Gastroesophageal sphincter (tissue), 4 donors: ENCODE data around the gene RELCH. TPM values are rescaled to one million over a fixed set of nuclear protein-coding genes. Genes with fewer than 3 reads are reported as not detected.

Experiments
- ATAC-seq: fragments of 150-250 bp; one replicate; pipeline ENCODE4 v1.9.1; 2016; ENCODE audit warnings: mild to moderate bottlenecking, moderate library complexity
- H3K27ac ChIP-seq, 4 donors: fragments of 200-600 bp; sonication (generic) in 3 of 4; 1 replicate in 3 of 4; 2 replicates in 1 of 4; pipeline ENCODE4 v1.5.1; 2016 to 2019
- H3K27me3 ChIP-seq: fragments of 200-600 bp; sonication (generic); one replicate; pipeline ENCODE4 v1.5.1; 2019
- H3K36me3 ChIP-seq, 2 donors: fragments of 200-600 bp; sonication (generic); one replicate each; pipeline ENCODE4 v1.5.1; 2019; ENCODE audit warnings: control low read depth in 1 of 2
- H3K4me1 ChIP-seq, 3 donors: fragments of 200-600 bp; sonication (generic); 1 replicate in 2 of 3; 2 replicates in 1 of 3; pipeline ENCODE4 v1.5.1; 2016 to 2019; ENCODE audit warnings: control low read depth in 2 of 3
- H3K4me3 ChIP-seq, 2 donors: fragments of 200-600 bp; sonication (generic); one replicate each; pipeline ENCODE4 v1.5.1; 2019; ENCODE audit warnings: mild to moderate bottlenecking in 1 of 2, moderate library complexity in 1 of 2
- H3K9me3 ChIP-seq, 3 donors: fragments of 200-600 bp; sonication (generic); one replicate each; pipeline ENCODE4 v1.5.1; 2017 to 2019; ENCODE audit warnings: control low read depth in 2 of 3
- EP300 ChIP-seq: sonication (generic); formaldehyde crosslinking; IDR thresholded peaks from one replicate; pipeline ENCODE4 v1.6.1; 2017; ENCODE audit warnings: antibody characterized with exemption, mild to moderate bottlenecking
- POLR2A ChIP-seq, 2 donors: fragments of 450-650 bp; IDR thresholded peaks; one replicate each; pipeline ENCODE4 v1.6.1; 2017; ENCODE audit warnings: antibody characterized with exemption in 2 of 2, mild to moderate bottlenecking in 2 of 2, moderate library complexity in 1 of 2
- POLR2AphosphoS5 ChIP-seq: sonication (generic); formaldehyde crosslinking; IDR thresholded peaks from one replicate; pipeline ENCODE4 v1.6.1; 2017; ENCODE audit warnings: antibody characterized with exemption
- WGBS, 2 donors: methylation state at CpG; one replicate each; pipeline ENCODE4 v1.1.5; 2018; ENCODE audit warnings: low coverage in 1 of 2; 5-methylcytosine and 5-hydroxymethylcytosine counted together
- total RNA-seq, 4 donors: library from RNA; depleted of rRNA; stranded (reverse); fragments of >200 nt; gene quantifications; one replicate each; pipeline ENCODE4 v1.1.0, GENCODE V29; 2016
- TF ChIP-seq, protein P1 (sequence below), 4 experiments: fragments of 200-600 bp in 2 of 4; fragments of 450-650 bp in 2 of 4; sonication (generic) in 1 of 4; IDR thresholded peaks; one replicate each; pipeline ENCODE4 v1.5.1; 2017 to 2019; ENCODE audit warnings: antibody characterized with exemption in 4 of 4, mild to moderate bottlenecking in 2 of 4, moderate library complexity in 2 of 4

RELCH gene
- total RNA-seq, 4 donors from 2014 or later = 20.7 to 30.4 (median 27.4) TPM

- H3K36me3 ChIP-seq = peaks cover 0 to 16% of the 10 kb centered on the region in 2 donors
- no peak overlapping the region for H3K4me3 ChIP-seq
- TF ChIP-seq EP300 = no peak
- TF ChIP-seq POLR2AphosphoS5 = no peak
- TF ChIP-seq, protein P1, sequence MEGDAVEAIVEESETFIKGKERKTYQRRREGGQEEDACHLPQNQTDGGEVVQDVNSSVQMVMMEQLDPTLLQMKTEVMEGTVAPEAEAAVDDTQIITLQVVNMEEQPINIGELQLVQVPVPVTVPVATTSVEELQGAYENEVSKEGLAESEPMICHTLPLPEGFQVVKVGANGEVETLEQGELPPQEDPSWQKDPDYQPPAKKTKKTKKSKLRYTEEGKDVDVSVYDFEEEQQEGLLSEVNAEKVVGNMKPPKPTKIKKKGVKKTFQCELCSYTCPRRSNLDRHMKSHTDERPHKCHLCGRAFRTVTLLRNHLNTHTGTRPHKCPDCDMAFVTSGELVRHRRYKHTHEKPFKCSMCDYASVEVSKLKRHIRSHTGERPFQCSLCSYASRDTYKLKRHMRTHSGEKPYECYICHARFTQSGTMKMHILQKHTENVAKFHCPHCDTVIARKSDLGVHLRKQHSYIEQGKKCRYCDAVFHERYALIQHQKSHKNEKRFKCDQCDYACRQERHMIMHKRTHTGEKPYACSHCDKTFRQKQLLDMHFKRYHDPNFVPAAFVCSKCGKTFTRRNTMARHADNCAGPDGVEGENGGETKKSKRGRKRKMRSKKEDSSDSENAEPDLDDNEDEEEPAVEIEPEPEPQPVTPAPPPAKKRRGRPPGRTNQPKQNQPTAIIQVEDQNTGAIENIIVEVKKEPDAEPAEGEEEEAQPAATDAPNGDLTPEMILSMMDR (IDR thresholded peaks at IDR 0.05) = no peak
- TF ChIP-seq POLR2A (IDR thresholded peaks at IDR 0.05) = no peak
Measured at GRCh38 chr18:62209046-62209445, 22.0 kb downstream of the RELCH start.

GRCh38 chr18:62210138-62210537 is 23.1 kb downstream of the RELCH start:
- H3K36me3 ChIP-seq = peaks cover 0 to 25% of the 10 kb centered on the region in 2 donors
- H3K4me3 ChIP-seq = no peak overlapping the region
- ATAC-seq = no peak
- whole genome bisulfite sequencing, 2 donors = 91 to 100% methylated on average over 1 of the region's 1 CpG
- no peaks in the 10 kb centered on the region for H3K4me1 ChIP-seq
- H3K27ac ChIP-seq = no peak overlapping the region
- no peak for TF ChIP-seq POLR2A (IDR thresholded peaks at IDR 0.05)
- TF ChIP-seq POLR2AphosphoS5 = no peak
- TF ChIP-seq, protein P1 (IDR thresholded peaks at IDR 0.05) = no peak
- no peak for TF ChIP-seq EP300
- no peaks in the 10 kb centered on the region for H3K27me3 ChIP-seq
- H3K9me3 ChIP-seq = peaks cover 0 to 4% (median 0%) of the 10 kb centered on the region in 3 donors

More at GRCh38 chr18:62209046-62209445, 22.0 kb downstream of the RELCH start:
- Histone ChIP-seq H3K27ac (no peak overlapping the region), H3K27me3 (no peaks in the 10 kb centered on the region), H3K9me3 (peaks cover 0 to 4% (median 0%) of the 10 kb centered on the region in 3 donors), H3K4me1 (no peaks in the 10 kb centered on the region)
- ATAC-seq = no peak

- TF ChIP-seq EP300 (no peak), POLR2AphosphoS5 (no peak)
- TF ChIP-seq, protein P1 (IDR thresholded peaks at IDR 0.05) = no peak
- Histone ChIP-seq H3K27ac (no peak overlapping the region), H3K9me3 (peaks cover 0 to 4% (median 0%) of the 10 kb centered on the region in 3 donors), H3K4me1 (no peaks in the 10 kb centered on the region), H3K27me3 (no peaks in the 10 kb centered on the region), H3K36me3 (peaks cover 0 to 26% of the 10 kb centered on the region in 2 donors), H3K4me3 (no peak overlapping the region)
- no peak for ATAC-seq
Measured at GRCh38 chr18:62211325-62211828, 24.3 kb downstream of the RELCH start.

- H3K27me3 ChIP-seq = no peaks in the 10 kb centered on the region
- TF ChIP-seq, protein P1 (IDR thresholded peaks at IDR 0.05) = no peak
- no peak for TF ChIP-seq EP300
- TF ChIP-seq POLR2AphosphoS5 = no peak
- no peak for TF ChIP-seq POLR2A (IDR thresholded peaks at IDR 0.05)
- ATAC-seq = no peak
- no peak overlapping the region for H3K27ac ChIP-seq
- H3K4me3 ChIP-seq = no peak overlapping the region
- WGBS, 2 donors = 67 to 80% methylated on average over 1 of the region's 1 CpG
- H3K9me3 ChIP-seq = peaks cover 0 to 4% (median 0%) of the 10 kb centered on the region in 3 donors
- peaks cover 0 to 26% of the 10 kb centered on the region in 2 donors for H3K36me3 ChIP-seq
- H3K4me1 ChIP-seq = no peaks in the 10 kb centered on the region
Measured at GRCh38 chr18:62214790-62215189, 27.7 kb downstream of the RELCH start.

- H3K4me3 ChIP-seq = no peak overlapping the region
- H3K36me3 ChIP-seq = peaks cover 0 to 65% of the 10 kb centered on the region in 2 donors
- H3K9me3 ChIP-seq = peaks cover 0 to 9% (median 0%) of the 10 kb centered on the region in 3 donors
- H3K27me3 ChIP-seq = no peaks in the 10 kb centered on the region
- no peaks in the 10 kb centered on the region for H3K4me1 ChIP-seq
- no peak overlapping the region for H3K27ac ChIP-seq
- TF ChIP-seq EP300 = no peak
- TF ChIP-seq POLR2A (IDR thresholded peaks at IDR 0.05) = no peak
- TF ChIP-seq, protein P1 (IDR thresholded peaks at IDR 0.05) = no peak
- no peak for ATAC-seq
- WGBS, 2 donors = 97 to 100% methylated on average over 2 of the region's 2 CpGs
Measured at GRCh38 chr18:62224229-62224628, 37.2 kb downstream of the RELCH start.
